ENCODE data around the gene KIF1C.

DNA sequence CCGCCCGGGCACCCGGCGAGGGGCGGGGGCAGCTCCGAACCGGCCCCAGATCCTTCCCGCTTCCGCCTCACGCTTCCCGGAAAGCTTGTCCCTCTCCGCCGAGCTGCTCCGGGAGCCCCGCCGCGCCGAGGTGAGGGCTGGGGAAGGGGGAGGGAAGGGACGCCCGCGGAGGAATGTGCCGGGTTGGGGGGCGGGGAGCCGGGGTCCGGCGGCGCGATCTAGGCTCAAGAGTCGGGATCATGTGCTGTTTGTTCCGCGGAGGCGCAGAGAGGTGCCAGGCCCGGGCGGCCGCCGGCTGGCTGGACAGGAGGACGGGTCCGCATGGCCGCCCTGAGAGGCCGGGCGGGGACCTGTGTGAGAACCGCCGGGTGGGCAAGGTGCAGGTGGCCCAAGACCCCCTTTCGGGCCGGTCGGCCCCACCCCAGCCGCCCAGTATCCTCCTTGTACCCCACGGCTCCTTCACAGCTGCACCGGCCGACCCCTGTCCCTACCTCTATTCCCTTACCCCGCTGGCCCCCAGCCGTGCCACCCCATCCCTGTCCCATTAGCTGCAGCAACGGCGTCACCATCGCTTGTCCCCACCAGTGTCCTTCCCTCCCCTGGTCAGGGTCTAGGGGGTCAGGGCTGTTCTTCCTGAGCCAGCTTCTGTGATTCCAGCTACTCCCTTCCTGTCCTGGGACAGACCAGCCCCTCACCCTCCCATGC lies 429 bp downstream of the KIF1C start:
- no peak for TF ChIP-seq POLR2A (IDR thresholded peaks at IDR 0.05)
- TF ChIP-seq, protein P1, sequence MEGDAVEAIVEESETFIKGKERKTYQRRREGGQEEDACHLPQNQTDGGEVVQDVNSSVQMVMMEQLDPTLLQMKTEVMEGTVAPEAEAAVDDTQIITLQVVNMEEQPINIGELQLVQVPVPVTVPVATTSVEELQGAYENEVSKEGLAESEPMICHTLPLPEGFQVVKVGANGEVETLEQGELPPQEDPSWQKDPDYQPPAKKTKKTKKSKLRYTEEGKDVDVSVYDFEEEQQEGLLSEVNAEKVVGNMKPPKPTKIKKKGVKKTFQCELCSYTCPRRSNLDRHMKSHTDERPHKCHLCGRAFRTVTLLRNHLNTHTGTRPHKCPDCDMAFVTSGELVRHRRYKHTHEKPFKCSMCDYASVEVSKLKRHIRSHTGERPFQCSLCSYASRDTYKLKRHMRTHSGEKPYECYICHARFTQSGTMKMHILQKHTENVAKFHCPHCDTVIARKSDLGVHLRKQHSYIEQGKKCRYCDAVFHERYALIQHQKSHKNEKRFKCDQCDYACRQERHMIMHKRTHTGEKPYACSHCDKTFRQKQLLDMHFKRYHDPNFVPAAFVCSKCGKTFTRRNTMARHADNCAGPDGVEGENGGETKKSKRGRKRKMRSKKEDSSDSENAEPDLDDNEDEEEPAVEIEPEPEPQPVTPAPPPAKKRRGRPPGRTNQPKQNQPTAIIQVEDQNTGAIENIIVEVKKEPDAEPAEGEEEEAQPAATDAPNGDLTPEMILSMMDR (IDR thresholded peaks at IDR 0.05): no peak
